ENCODE measurements around the gene MLF1.

GRCh38 chr3:158649791-158650190 is 78.8 kb downstream of the MLF1 start:
- no peak for TF ChIP-seq CTCF (IDR thresholded peaks at IDR 0.05)
- TF ChIP-seq POLR2A (IDR thresholded peaks at IDR 0.05) = no peak
